T follicular helper cell (primary cell): Measurements from ENCODE around the gene KLRB1.
"Not testable (repeated sequence)": the region's sequence is repeated elsewhere in the genome, so short reads cannot be mapped to it uniquely, and the experiment has no call there.

ENCODE experiments used
- DNase-seq: peaks from one replicate; pipeline ENCODE4 v3.0.0-alpha.2; 2020; ENCODE audit warnings: low read depth
- total RNA-seq, 2 experiments: gene quantifications; one replicate each; lab custom pipeline; 2026; lab: John Stamatoyannopoulos, UW

Gene KLRB1
- 9.6 to 96.9 reads per million in 2 experiments for total RNA-seq

DNA sequence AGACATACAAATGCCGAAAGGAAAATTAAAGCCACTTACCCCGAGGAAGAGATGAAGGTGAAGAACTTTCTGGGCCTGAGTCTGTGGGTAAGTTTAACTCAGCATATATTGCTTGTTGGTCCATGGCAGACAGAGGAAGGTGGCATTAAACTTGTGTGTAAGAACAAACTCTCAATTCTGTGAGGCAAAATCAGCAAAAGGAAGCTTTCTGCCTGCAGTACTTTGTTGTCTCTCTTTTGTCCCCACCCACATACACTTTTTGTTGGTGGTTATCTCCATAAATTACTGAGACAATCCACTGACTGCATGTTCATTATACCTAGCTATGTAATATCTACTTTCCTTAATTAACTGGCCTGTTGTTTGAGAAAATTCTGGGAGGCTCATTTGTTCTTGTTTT, at the start of gene KLRB1:
KLRB1 (minus strand) TSS at position 201 of the 400 bp plus-strand sequence; CDS start at position 124, 77 bp downstream.
- DNase-seq = no peak

DNA sequence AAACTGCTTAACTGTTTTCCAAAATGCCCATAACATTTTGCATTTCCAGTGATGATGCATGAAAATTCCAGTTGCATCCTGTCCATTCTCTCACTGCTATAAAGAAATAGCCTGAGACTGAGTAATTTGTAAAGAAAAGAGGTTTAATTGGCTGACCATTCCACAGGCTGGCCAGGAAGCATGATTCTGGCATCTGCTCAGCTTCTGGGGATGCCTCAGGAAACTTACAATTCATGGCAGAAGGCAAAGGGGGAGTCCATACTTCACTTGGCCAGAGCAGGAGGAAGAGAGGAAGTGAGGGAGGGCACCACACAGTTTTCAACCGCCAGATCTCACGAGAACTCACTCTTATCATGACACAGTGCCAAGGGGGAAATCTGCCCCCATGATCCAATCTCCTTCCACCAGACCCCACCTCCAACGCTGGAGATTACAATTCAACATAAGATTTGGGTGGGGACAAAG, 43.6 kb upstream of the KLRB1 start:
- DNase-seq = no peak

DNA sequence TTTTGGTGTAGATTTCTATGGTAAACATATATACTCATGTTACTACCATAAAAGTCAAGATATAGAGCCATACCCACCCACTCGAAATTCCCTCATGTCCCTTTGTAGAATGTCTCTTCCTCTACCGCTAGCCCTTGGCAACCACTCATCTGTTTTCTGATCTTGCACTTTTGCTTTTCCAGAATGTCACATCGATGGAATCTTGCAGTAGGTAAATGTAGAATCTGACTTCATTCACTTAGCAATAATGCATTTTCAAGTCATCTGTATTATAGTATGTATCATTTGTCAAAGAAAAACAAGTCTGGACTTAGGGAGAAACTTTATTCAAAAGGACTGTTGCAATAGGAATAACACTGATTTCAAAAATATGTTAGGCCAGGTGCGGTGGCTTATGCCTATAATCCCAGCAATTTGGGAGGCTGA, 42.4 kb upstream of the KLRB1 start:
- DNase-seq = no peak

DNA sequence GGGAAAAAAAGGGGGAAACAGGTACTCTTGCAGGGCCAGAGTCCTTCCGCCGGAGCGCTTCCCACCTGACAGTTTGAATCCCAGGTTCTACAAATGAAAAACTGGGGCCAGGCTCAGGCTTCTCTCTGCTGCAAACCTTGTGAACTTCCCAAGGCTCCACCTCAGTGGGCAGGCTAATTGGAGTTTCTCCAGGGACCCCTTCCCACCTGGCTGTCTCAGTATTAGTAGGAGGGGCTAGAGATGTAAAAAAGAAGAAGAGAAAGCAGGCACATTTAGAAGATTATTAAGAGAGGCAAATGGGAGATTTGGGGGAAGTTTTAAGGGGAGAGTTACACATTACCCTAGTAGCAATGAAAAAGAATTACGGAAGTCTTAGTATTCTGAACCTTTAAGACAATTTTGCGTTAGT, 41.8 kb upstream of the KLRB1 start:
- DNase-seq = no peak

DNA sequence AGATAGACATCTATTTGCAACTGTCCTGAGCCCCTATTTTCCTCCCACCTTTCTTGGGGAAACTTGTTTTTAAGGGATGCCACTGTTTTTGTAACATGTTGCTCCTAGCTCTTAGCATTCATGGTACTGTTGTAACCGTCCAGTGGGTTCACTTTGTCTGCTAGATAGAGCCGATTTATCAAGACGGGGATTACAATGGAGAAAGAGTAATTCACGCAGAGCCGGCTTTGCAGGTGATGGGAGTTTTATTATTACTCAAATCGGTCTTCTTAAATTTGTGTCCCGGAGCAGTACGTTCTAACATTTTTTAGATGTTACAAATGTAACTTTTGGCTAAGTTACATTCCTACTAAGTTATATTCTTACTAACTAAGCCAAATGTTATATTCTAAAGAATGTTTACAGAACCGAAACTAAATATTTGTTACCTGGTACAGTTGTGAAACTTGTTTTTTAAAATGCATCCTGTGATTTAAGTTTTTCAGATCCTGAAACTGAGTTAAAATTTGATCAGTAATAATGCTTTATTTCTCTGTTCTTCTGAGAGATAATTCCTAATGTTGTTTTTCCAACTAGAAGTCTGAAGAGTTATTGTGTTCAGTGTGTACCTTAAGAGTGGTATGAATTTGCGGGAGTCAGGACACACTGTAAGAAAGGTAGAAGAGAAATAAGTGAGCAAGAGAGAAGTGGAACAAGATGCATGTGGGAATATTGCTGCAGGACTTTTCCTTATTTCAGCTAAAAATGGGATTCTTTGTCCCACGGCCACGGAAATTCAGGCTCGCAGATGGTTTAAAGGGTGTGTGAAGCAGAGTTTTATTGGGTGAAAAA, 41.2 kb upstream of the KLRB1 start:
- no peak for DNase-seq

DNA sequence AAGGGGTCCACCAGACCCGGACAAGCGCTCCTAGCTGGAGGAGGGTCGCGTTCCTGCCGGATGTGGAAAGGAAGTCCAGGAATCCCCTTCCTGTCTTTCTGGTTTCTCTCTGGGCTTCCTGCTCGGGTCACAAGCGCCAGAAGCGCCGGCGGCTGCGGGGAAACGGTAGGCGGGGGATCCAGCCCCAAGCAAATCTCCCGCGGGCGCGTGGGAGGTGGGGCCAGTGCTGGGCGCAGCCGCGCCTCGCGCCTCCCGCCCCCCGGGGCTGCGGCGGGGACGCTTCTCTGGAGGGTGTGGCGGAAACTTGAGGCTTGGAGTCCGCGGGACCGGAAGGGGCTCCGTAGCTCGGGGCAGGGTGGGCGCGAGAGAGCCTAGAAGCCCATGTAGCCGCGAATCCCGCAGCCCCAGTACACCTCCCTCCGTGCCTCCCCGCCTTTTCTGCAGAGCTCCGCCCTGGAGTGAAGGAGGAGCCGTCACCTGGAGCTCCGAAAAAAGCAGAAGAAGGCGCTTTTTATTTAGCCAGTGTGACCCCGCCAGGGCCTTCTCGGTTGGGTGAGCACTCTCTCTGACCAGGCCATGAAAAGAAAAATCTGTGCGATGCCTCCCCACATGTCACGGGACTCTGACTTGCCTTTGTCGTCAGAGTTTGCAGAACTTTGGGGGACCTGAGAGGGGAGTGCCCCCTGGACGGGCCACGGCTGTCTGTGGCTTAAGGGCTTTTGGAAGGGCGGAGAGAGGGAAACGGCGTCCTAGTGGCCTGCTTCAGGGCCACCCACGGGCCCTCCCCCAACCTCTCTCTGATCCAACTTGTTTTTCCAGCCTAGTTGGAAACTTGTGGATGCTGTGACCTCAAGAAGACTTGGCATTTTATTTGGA, 40.3 kb upstream of the KLRB1 start:
- peak; percentile 76 for DNase-seq

DNA sequence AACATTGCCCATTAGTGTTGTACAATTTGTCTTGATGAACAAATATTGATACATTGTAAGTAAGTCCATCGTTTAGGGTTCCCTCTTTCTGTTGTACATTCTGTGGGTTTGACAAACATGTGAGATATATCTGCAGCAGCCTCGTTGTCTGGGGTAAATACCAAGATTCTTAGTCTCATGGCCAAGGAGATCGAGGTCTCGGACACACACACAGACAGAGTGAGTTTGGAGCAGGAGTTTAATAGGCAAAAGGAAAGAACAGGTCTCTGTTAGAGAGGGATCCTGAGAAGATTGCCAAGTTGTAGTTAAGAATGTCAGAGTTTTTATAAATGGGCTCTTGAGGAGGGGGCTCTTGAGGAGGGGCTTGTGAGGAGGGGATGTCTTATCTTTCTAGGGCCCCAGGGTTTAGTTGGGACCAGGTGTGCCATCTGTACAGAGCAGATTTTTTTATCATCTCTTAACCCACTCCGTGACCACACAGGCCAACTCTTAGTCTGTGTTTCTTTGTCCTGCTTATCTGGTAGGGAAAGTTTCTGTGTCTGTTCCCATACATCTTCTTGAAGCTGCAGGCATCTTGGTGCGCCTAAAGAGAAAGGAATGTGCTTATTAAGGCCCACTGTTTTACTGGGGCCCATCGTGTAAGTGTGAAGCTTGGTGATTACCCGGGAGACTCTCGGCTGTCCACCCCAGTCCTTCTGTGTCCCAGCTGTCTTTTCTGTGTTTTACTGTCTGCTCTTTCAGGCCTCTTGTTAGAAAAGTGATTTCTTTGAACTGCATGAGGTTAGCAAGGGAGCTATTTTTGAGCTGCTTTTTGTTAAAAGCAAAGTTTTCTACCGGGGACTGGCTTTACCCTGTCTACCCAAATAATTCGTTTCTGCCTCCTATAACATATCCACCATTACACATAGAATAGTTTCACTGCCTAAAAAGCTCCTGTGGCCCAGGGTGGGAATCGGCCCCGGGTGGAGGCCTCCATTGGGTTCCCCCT, 39.4 kb upstream of the KLRB1 start:
- DNase-seq = no peak

DNA sequence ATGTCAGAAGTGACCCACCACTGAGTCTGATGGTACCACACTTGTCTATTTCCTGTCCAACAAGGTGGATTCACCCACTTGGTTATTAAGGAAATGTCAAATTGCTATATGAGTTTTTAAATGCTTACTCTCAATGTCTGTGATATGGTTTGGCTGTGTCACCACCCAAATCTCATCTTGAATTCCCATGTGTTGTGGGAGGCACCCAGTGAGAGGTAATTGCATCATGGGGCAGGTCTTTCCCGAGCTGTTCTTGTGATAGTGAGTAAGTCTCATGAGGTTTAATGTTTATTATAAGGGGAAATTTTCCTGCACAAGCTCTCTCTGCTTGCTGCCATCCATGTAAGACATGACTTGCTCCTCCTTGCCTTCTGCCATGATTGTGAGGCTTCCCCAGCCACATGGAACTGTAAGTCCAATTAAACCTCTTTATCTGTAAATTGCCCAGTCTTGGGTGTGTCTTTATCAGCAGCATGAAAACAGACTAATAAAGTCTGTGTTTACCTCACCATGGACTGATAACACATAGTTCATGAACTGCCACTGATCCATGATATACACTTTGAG, 37.4 kb upstream of the KLRB1 start:
- DNase-seq = not testable (repeated sequence)

DNA sequence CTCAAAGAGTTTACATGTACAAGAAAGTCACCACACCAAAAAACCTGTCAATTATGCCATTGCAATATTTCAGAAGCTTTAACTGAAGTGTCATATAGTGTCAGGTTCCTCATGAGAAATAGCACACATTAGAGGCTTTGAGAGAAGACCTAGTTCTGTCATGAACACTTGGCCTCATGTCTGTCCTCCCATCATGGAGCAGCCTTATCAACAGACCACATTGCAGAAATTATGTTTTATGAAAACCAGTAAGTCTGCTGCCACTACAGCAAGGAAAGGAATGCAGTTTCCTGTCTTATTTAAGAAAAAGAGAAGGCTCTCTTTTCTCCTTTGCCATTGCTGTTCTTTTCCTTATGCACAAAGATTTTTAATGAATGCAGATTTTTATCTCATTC, 35.5 kb upstream of the KLRB1 start:
- DNase-seq = no peak

DNA sequence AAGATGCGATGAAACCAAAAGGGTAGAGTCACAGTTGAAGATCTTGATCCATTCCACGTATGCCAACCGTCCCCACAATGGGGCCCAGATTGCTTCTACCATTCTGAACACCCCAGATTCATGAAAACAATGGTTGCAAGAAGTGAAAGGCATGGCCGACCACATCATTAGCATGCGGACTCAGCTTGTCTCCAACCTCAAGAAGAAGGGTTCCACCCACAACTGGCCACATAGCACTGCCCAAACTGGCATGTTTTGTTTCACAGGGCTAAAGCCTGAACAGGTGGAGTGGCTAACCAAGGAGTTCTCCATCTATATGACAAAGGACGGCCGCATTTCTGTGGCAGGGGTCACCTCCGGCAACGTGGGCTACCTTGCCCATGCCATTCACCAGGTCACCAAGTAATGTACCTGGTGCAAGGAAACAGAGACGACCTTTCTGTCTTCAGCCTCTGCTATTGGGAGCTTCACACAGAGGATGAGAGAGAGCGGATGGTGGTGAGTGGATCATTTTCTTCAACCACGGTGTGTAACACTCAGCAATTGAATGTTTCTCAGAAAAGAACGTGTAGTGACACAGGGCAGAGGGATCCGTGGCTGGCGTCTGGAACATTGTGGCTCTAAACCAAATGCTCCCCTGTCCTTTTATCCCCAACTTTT, 35.0 kb upstream of the KLRB1 start:
- DNase-seq = no peak

DNA sequence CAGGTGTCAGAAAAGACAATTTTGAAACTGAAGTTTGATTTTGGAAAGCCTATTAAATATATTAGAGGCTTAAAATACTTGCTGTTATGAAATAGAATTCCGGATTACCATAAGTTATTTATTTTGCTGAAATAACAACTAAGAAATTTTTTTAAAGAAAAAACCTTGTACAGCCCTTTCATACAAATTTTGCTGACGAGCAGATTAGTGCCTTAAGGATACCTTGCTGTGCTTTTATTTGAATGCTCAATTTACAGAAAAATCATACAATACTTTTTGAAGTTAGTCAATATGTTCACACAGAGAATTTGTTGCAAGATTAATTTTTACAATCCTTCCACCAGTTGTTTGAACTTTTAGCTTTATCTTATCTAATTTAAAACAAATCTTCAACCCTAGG, 32.3 kb upstream of the KLRB1 start:
- no peak for DNase-seq

DNA sequence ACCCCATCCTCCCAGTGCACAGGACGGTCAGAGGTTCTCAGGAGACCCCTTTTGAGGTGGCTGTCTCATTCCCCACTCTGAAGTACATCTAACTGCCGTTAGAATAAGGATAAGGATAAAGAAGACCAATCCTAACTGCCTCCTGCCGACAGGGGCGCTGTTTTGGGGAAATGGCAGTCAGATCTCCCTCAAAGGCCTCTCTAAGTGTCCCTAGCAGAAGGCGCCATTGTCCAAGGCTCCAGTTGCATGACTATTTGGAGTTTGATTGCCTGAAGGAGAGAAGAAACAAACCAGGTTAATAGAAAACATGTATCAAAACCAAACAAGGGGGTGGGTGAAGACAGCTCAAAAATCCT, 29.1 kb upstream of the KLRB1 start:
- DNase-seq = no peak

DNA sequence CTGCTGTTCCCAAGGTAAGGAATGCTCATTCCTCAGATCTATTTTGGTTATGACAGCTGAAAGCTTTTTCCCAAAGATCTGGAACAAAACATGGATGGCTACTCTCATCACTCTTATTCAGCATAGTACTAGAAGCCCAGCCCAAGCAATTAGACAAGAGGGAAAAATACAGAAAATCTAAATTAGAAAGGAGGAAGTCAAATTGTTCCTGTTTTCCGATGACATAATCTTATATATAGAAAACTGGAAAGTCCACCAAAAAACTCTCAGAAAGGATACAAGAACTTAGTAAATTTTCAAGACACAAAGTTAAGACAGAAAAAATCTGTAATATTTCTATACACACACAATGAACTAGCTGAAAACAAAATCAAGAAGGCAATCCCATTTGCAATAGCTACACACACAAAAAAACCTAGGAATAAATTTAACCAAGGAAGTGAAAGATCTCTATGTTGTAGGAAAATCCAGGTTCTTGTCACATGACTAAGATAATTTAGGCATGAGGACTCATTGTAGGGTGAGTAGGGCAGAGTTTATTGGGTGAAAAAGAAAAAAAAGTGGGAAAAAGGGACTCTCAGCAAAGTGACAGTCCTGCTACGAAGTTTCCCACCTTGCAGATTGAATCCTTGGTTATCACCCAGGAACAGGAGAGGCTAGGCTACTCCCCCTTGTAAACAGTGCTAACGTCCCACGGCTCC, 28.6 kb upstream of the KLRB1 start:
- DNase-seq = no peak

DNA sequence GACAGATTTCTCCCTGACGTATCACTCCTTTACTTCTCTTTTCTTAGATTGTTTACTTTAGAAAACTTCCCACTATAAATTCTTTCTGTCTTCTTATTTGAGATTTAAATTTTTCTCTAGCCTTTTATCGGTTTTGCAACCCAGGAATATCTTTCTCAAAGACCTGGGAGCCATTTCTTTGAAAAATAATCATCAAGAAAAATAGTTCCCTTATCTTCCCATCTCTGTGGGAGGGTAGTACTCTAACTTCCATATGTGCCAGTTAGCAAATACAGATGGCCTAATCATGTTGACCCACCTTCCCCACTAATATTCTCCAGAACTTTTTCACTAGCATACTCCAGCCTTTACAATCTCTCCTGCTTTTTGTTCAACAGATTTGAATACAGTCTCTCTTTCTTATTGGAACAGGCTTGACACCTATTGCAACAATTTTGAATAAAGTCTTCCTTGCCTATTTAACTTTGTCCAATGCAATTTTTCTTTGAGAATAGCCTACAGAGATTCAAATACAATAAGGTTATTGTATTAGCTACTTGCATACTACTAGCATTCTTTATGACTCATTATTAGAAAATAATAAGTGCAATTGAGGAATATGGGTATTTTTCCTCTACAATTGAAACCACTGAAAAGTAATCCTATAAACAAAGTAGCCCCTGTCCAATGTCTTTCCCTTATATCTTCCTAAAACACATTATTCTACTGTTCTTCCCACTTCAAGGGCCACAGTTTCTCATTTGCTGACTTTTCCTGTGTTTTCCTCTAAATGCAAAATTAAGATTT, 27.4 kb upstream of the KLRB1 start:
- DNase-seq = no peak

DNA sequence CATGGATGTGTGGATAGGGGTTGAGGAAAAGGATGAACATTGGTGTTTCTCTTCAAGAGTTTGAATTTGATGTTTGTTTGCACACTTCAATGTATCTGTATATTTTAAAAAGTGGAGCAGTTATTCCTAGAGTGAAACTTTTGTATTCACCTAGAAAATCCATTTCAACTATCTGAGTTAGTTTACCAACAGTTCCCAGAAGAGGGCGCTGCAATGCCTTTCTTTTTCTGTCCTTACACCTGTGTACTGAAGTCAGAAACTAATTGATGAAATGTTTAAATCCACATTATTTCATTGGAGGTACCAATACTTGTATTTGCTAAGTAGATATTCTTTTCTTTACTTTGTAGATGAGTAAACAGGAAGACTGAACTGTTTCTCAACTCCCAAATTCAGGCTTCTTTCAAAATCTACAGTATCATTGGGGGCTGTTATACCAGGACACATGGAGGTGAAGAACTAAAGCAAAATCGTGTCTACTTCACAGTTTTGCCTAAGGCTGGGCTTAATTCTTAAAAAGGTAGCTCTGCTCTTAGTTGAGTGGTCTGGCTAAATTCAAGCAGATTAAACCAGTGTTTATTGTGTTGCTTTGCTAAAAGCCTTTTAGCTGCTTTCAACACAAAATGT, 26.6 kb upstream of the KLRB1 start:
- DNase-seq = peak; percentile 72

DNA sequence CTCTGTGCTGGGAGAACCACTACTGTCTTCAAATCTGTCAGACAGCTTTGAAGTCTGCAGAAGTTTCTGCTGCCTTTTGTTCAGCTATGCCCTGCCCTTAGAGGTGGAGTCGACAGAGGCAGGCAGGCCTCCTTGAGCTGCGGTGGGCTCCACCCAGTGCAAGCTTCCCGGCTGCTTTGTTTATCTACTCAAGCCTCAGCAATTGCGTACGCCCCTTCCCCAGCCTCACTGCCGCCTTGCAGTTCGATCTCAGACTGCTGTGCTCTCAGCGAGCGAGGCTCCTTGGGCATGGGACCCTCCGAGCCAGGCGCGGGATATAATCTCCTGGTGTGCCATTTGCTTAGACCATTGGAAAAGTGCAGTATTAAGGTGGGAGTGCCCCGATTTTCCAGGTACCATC, 25.1 kb upstream of the KLRB1 start:
- no peak for DNase-seq

DNA sequence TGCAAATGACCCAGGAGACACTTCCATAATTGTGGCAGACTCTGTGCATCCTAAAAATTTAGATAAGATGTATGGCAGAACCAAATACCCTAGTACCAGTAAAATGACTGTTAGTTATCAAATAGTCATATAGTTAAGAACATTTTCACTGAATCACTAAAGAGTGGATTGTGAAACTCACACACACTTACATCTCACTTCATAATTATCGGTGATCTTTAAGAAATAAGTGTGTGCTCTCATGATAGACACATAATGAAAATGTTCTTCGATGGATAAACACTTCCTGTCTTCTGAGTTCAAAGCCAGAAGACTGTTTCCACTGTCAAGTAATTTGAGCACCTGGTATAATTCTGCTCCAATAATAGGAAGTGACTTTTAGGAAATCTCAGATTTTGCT, 19.1 kb upstream of the KLRB1 start:
- no peak for DNase-seq

DNA sequence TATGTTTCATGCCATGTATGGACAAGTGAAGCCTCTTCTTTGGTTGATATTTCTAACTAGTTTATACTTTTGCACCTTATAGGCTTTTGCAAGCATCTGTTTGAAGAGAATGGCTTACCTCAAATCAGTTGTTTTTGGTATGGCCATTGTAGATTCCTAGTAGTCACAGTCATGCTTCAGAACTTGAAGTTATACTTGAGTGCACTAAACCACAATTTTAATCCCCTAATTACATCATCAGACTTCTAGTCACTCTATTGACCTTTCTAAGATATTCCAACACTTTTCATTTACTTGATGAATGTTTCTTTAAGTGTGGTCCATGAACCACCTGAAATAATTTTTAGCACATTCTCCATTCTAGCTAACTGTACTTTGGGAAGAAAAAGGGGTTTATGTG, 18.6 kb upstream of the KLRB1 start:
- no peak for DNase-seq

DNA sequence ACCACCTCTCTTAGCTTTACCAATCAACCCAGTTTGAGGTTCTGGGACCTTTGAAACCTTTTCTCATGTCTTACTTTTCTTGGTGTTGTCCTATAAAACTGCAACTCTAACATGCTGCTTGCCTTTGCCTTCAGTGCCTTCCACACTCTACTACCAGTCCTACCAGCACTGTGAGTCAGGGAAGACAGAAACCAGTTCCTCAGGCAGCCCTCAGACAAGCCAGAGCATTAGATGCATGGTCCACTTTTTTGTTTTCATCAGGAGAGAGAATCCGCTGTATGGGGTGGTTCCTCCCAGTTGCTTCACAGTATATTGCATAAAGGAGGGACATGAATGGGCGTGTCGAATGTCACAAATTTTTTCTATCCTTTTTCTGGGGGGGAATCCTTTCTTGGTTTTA, 17.3 kb upstream of the KLRB1 start:
- no peak for DNase-seq
